NCI-H2196 (cell line): ENCODE data around the gene RBP4.

Source experiments
- DNase-seq: peaks from one replicate; lab custom pipeline; 2025; ENCODE audit not compliant: unreplicated experiment; lab: John Stamatoyannopoulos, UW

The RBP4 gene

GRCh38 chr10:93596539-93596938 lies 4.5 kb downstream of the RBP4 start:
- DNase-seq: no peak

DNA sequence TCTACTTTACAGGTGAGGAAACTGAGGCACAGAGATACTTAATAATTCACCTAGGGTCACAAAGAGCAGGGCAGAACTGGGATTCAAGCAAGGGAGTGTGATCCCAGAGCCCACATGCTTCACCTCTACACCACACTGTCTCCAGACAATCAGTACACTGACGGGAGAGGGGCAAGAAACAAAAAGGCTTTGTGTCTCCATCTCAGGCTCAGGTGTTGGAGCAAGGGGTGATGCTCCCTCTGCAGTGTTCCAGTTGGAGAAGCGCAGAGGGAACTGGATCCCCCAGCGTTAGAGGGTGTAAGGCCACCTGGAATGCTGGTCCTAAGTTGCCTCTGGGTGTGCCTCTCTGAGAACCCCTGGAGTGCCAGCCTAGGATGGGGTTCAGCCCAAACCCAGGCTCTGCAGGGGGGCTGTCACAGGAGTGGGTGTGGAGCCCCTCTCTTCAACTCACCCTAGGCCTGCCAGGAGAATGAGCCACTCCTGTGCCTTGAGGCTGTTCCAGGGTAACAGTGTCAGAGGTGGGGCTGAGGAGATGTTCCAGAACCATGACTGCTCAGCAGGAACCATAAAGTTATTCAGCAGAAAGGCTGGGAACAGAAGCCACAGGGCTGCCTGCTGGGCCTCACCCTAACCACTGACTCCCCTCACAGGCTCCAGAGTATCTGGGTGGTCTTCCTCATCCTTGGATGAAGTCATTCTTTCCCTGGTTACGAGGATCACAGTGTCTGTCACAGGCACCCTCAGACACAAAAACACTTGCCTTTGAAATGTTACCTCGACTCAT lies 5.5 kb downstream of the RBP4 start:
- DNase-seq: no peak

GRCh38 chr10:93594518-93594917 lies 6.5 kb downstream of the RBP4 start:
- DNase-seq: no peak

DNA sequence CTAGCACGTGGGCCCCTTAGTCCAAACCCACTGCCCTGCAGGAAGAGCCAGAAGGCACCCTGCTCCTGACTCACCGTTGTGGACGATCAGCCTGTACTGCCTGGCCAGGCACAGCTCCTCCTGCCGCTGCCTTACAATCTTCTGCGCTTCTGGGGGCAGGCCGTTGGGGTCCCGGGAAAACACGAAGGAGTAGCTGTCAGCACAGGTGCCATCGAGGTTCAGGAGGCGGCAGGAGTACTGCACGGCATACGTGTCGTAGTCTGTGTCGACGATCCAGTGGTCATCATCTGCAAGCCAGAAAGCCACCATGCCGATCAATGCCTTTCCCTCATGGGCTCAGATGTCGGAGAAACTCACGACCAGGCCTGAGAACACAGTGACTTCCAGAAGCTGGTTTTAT lies 7.3 kb downstream of the RBP4 start:
- no peak for DNase-seq

GRCh38 chr10:93593254-93593653 lies 7.8 kb downstream of the RBP4 start:
- no peak for DNase-seq

DNA sequence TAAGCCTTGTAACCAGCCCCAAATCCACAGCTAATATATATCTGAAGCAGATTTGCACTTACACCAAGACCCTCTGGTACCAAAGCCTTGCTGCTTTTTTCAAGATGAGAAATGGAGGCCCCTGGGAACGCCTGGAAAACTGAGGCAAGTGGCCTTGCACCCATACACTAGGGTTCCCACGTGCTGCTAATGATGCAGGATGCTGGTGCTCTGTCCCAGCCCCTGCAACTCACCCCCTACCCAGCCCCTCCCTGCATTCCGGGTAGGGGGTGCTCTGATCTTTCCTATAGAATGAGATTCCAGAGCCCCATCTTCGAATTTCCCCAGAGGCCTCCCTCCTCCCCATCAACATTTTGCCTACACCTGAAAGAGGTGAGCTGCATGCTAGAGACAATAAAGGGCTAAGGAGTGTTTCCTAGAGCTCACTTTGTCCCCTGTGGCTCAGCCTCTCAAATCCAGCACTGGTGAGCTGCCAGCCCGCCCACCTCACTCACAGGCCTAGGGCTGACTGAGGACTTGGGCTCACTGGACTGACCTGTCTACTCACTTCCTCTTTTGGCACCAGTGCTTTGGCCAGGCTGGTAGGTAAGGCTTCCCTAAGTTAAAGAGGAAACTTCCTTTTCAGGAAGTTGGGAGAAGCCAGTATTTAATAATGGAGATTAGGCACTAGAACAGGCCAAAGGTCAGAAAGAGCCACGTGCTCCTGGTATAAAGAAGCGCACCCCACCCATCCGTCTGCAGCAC lies 9.8 kb downstream of the RBP4 start:
- no peak for DNase-seq

- no peak for DNase-seq
Measured at GRCh38 chr10:93590638-93591037, 10.4 kb downstream of the RBP4 start.

DNA sequence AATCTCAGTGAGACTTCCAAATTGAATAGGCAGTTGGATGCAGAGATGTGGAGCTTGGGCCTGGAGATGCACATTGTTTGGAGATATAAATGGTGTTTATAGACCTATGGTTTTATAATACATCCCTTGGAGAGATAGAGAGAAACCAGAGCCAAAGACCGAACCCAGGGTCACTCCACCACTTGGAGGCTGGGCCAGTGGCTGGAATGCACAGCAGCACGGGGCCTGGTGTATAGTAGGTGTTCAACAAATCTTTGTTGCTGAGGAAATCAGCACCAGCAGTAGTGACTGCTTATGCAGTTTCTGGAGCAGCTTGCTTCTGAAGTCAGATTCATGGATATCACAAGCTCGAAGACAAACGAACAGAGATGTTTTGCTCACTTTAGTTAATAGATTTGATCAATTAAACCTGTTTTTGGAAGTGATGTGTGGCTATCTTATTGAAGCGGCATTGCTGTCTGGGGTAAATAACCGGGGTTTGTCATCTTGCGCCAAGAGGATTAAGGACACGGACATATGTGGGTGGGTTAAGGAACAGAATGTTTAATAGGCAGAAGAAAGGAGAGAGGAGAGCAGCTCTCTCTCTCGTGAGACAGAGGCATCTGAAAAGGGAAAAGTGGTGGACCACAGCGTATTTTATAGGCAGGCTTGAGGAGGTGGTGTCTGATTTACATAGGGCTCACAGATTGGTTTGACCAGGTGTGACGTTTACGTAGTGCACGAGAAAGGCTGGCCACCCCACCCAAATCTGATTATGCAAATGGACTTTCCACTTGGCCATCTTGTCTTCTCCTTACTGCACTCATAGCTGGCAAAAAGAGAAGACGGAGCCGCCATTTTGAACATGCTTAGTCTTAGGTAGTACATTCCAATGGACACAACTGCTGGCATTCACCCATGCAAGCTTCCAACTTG lies 11.1 kb downstream of the RBP4 start:
- DNase-seq: no peak

DNA sequence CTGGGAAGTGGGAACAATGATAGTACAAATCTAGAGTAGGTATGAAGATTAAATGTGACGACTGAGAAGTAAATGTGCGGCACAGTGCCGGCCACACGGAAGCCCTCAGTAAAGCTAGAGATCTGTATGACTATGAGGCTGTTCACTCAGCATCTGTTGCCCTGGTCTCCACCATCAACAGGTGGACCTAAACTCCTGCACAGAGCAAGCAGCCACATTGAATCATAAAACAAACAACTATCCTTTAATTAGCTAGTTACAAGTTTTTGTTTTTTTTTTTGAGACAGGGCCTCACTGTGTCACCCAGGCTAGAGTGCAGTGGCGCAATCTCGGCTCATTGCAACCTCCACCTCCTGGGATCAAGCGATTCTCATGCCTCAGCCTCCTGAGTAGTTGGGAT lies 16.6 kb downstream of the RBP4 start:
- no peak for DNase-seq

- no peak for DNase-seq
Measured at GRCh38 chr10:93580828-93581227, 20.2 kb downstream of the RBP4 start.

GRCh38 chr10:93579985-93580711 lies 20.9 kb downstream of the RBP4 start:
- DNase-seq: no peak

DNA sequence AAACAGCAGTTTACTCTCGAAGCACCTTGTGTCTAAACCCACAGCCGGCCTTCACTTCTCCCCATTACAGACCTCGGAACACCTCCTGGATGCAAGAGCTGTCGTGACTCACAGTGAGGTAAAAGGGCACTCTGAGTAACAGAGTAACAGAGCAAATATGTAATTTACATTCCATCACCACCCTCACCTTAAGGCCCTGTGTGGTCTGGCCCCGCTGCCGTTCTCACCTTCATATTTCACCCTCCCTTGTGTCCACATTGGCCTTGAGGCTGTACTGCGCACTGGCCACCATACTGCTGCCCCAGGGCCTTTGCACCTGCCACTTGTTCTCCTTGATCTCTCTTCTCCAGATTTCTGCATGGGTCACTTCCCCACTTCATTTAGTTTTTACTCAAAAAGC lies 21.9 kb downstream of the RBP4 start:
- no peak for DNase-seq

- no peak for DNase-seq
Measured at GRCh38 chr10:93577565-93577964, 23.5 kb downstream of the RBP4 start.

DNA sequence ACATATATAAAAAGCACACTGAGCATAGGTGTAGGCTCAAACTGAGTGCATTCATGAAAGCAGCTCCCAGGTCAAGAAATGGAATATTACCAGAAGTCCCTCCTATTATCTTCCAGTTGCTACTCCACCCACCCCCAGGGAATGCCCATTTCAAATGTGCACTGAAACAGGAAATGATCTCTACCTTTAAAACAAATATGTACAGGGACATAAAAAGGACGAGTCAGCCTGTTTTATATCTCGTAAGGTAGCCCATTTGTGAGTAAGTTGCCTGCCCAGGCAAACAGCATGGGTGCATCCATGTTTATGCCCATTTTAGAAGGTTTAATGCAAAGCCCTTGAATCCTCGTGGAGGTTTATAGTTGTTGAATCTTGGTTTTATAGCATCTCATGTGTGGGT lies 24.1 kb downstream of the RBP4 start:
- no peak for DNase-seq

DNA sequence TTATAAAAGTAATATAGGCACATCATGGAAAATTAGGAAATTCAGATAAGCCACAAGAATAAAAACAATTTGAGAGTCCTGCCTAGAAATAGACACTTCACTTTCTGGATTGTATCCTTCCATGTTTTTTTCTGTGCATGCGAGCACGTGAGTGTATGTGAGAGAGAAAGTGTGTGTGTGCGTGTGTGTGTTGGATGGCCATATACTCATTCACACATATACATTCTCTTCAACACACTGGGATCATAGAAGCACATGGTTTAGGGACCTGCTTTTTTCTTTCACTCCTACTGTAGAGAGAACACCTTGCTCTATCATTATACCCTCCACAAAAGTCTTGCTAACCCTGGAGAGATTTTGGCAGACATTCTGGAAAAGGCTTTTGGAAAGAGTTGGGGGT lies 27.1 kb downstream of the RBP4 start:
- no peak for DNase-seq

GRCh38 chr10:93573051-93573909 lies 27.8 kb downstream of the RBP4 start:
- DNase-seq: no peak

GRCh38 chr10:93572606-93573005 lies 28.4 kb downstream of the RBP4 start:
- no peak for DNase-seq

DNA sequence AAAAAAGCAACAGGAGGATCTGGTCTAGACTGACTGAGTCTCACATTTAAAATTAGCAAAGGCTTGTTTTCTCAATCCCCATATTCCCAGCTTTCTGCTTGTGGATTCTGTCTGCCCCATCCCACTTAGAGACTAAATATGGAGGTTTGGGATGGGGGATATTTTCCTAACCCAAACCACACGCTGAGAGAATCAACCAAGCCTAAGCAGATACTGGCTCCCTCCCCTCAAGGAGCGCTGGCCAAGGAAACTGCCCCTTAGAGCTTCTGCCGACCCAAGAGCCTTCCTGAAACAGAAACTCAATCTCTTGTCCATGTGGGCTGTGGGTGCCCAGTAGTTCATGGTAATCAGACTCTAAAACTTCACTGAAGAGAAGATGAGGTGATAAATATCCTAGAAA lies 30.7 kb downstream of the RBP4 start:
- no peak for DNase-seq

DNA sequence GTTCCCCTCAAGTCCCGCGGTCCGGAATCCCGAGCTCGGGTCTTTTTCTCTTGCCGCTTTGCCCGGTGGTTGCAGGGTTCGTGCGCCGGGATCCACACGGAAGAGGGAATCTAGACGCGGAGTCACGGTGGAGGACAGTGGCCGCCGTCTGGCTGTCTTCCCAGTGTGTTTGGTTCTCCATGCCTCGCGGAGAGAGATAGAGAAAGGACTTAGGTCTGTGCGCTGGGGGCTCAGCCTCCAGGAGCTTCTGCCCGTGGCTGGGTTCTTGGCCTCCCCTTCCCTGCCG lies 33.0 kb downstream of the RBP4 start:
- DNase-seq: no peak
